Prostate gland (tissue), 2 donors: ENCODE data around the gene NOX5. TPM values are rescaled to one million over a fixed set of nuclear protein-coding genes. Genes with fewer than 3 reads are reported as not detected.

Experiments
- DNase-seq: peaks from one replicate; pipeline ENCODE4 v3.0.0-alpha.2; 2019; ENCODE audit warnings: low spot score
- H3K27ac ChIP-seq, 2 donors: fragments of 200-600 bp; sonication (generic); 2 replicates each; pipeline ENCODE4 v1.5.1; 2017 to 2019
- H3K27me3 ChIP-seq: fragments of 200-600 bp; sonication (generic); replicated peaks from 2 replicates; pipeline ENCODE4 v1.5.1; 2019; ENCODE audit not compliant: insufficient read depth
- H3K36me3 ChIP-seq, 2 donors: fragments of 200-600 bp; sonication (generic); 1 replicate in 1 of 2; 2 replicates in 1 of 2; pipeline versions ENCODE4 v1.5.1 to v1.8.1; 2017 to 2019
- H3K4me1 ChIP-seq: fragments of 200-600 bp; sonication (generic); replicated peaks from 2 replicates; pipeline ENCODE4 v1.5.1; 2019
- H3K4me3 ChIP-seq, 2 donors: fragments of 200-600 bp; sonication (generic); 2 replicates each; pipeline ENCODE4 v1.5.1; 2017 to 2019
- H3K9me3 ChIP-seq: fragments of 200-600 bp; sonication (generic); 2 replicates; pipeline ENCODE4 v1.5.1; 2017
- POLR2A ChIP-seq: fragments of 450-650 bp; IDR thresholded peaks from one replicate; pipeline ENCODE4 v1.6.1; 2016; ENCODE audit warnings: antibody characterized with exemption, mild to moderate bottlenecking
- POLR2AphosphoS5 ChIP-seq: sonication (generic); formaldehyde crosslinking; IDR thresholded peaks from one replicate; pipeline ENCODE4 v1.6.1; 2017; ENCODE audit warnings: antibody characterized with exemption
- WGBS: methylation state at CpG from one replicate; pipeline ENCODE4 v1.1.5; 2018; 5-methylcytosine and 5-hydroxymethylcytosine counted together
- intact Hi-C: fragments of 100-400 bp; cut with DNase I; formaldehyde crosslinking; loops from one replicate; pipeline ENCODE4 v1.14.2; 2022
- total RNA-seq, 2 donors: library from RNA; depleted of rRNA; stranded (reverse); fragments of >200 nt; gene quantifications; one replicate each; pipeline ENCODE4 v1.1.0, GENCODE V29; 2016
- TF ChIP-seq, protein P1 (sequence below), 4 experiments: fragments of 200-600 bp in 2 of 4; fragments of 450-650 bp in 2 of 4; sonication (generic) in 2 of 4; IDR thresholded peaks; 1 replicate in 3 of 4; 2 replicates in 1 of 4; pipeline ENCODE4 v1.5.1; 2016 to 2019; ENCODE audit warnings: antibody characterized with exemption in 4 of 4, mild to moderate bottlenecking in 2 of 4, moderate library complexity in 2 of 4

The NOX5 gene
- total RNA-seq, 2 donors from 2014 or later, result 0.05 to 5.8 TPM

DNA sequence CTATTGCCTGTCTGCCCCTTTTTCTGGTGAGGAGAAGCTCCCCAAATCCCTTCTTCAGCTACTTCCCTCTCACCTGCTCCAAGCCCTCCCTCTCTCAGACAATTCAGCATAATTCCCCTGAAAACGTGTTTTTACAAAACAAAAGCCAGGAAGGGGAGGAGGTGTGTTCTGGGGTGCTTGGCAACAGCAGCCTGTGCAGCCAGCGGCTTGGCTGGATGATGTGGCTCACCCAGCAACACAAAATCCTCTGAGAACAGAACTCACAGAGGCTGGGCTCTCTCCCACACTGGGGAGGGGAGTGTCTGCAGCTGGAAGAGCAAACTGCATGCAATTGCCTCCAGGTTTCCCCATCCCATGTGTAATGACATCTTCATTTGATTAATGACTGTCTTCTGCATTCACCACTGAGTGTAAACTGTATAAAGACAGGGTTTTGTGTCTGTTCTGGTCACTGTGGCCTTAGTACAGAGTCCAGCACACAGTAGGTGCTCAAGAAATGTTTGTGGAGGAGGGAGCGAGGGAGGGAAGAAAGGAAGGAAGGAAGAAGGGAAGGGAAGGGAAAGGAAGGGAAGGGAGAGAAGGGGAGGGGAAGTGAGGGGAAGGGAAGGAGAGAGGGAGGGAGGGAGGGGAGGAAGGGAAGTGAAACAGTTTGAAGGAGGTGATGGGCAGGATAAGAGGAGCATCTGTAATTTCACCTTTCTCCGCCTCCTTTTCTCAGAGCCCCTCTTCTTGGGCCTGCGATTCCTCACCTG, 75.9 kb downstream of the NOX5 start:
- DNase-seq, result no peak
- no peaks in the 10 kb centered on the region for H3K36me3 ChIP-seq
- no peak for TF ChIP-seq POLR2A
- TF ChIP-seq, protein P1, sequence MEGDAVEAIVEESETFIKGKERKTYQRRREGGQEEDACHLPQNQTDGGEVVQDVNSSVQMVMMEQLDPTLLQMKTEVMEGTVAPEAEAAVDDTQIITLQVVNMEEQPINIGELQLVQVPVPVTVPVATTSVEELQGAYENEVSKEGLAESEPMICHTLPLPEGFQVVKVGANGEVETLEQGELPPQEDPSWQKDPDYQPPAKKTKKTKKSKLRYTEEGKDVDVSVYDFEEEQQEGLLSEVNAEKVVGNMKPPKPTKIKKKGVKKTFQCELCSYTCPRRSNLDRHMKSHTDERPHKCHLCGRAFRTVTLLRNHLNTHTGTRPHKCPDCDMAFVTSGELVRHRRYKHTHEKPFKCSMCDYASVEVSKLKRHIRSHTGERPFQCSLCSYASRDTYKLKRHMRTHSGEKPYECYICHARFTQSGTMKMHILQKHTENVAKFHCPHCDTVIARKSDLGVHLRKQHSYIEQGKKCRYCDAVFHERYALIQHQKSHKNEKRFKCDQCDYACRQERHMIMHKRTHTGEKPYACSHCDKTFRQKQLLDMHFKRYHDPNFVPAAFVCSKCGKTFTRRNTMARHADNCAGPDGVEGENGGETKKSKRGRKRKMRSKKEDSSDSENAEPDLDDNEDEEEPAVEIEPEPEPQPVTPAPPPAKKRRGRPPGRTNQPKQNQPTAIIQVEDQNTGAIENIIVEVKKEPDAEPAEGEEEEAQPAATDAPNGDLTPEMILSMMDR (IDR thresholded peaks at IDR 0.05), result no peak
- no peak for TF ChIP-seq POLR2AphosphoS5
- no peaks in the 10 kb centered on the region for H3K27me3 ChIP-seq
- H3K9me3 ChIP-seq, result no peaks in the 10 kb centered on the region
- no peaks in the 10 kb centered on the region for H3K4me1 ChIP-seq
- WGBS, result 59% methylated on average over 5 of the region's 5 CpGs
- no peak overlapping the region for H3K27ac ChIP-seq
- no peak overlapping the region for H3K4me3 ChIP-seq
- intact Hi-C loops, result no loop called here

DNA sequence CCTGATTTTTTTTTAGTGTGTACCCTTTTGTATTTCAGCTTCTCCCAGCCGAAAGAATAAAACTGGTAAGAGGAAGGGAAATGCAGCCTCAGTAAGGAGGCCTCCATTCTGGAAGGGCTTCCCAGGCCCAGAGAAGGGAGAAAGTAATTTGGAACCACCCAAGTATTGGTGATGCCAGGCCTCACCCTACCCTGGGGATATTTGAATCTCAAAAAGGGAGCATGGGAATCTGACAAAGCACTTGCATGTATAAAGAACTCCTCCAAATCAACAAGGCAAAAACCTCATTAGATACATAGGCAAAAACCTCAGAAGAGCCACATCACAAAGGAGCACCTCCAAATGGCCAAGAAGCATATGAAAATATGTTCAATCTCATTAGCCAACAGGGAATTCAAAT, 77.2 kb downstream of the NOX5 start:
- Histone ChIP-seq H3K27ac (no peak overlapping the region), H3K36me3 (no peaks in the 10 kb centered on the region), H3K27me3 (no peaks in the 10 kb centered on the region), H3K9me3 (no peaks in the 10 kb centered on the region), H3K4me1 (no peaks in the 10 kb centered on the region), H3K4me3 (no peak overlapping the region)
- WGBS, result 95% methylated on average over 1 of the region's 1 CpG
- intact Hi-C loops, result no loop called here
- no peak for DNase-seq
- TF ChIP-seq POLR2A, result no peak
- no peak for TF ChIP-seq POLR2AphosphoS5
- TF ChIP-seq, protein P1 (IDR thresholded peaks at IDR 0.05), result no peak

DNA sequence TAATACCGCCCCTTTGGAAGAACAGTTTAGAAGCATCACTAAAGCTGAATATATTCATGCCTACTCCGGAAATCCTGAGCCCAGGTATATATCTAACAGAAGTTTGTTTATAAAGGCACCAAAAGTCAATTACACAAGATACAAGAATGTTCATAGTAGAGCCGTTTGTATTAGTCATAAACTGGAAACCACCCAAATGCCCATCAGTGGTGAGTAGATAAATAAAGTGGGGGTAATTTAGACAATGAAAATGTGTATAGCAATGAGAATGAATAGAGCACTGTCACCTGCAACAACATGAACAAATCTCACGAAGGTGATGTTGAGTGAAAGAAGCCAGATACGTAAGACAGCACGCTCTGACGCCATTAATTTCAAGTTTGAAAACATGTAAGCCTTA, 77.7 kb downstream of the NOX5 start:
- Histone ChIP-seq H3K36me3 (no peaks in the 10 kb centered on the region), H3K9me3 (no peaks in the 10 kb centered on the region), H3K4me1 (no peaks in the 10 kb centered on the region), H3K27me3 (no peaks in the 10 kb centered on the region), H3K4me3 (no peak overlapping the region), H3K27ac (no peak overlapping the region)
- TF ChIP-seq, protein P1 (IDR thresholded peaks at IDR 0.05), result no peak
- no peak for TF ChIP-seq POLR2A
- TF ChIP-seq POLR2AphosphoS5, result no peak
- whole genome bisulfite sequencing, result 59% methylated on average over 7 of the region's 7 CpGs
- intact Hi-C loops, result no loop called here
- DNase-seq, result no peak

DNA sequence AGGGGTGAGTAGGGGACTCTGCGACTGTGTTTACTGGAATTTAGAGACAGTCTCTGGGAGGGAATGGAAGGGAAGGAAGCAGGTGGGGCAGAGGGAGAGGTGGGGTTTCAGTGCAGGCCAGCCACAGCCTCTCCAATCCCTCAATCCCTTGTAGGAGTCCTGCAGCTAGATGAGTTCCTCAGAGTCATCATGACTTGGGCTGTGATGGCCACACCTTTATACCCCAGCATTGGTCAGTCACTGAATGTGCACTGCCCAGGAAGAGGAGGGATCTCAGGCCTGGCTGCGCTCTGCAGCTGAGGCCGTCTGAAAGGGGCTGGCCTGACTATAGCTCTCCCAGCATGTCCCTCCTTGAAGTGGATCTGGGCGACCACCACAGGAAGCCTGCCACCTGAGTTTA, 78.6 kb downstream of the NOX5 start:
- TF ChIP-seq POLR2A (no peak), POLR2AphosphoS5 (no peak)
- TF ChIP-seq, protein P1 (IDR thresholded peaks at IDR 0.05), result no peak
- H3K27me3 ChIP-seq, result no peaks in the 10 kb centered on the region
- no peak for DNase-seq

DNA sequence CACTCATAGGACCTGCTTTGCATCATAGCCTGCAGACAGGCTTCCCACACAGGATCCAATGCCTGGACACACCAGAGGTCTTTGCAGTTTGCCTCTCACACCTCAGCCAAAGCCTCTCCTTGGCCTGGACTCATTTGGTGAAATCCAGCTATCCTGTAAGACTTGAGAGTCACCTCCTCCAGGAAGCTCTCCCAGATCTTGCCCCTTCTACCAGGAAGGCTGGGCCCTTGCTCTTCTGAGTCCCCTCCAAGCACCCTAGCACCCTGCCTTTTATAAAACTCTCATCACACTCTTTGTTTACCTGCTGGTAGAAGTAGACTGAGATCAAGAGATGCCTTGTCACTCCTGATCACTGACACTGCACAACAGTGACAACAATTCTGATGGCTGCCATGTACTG, 79.1 kb downstream of the NOX5 start:
- TF ChIP-seq POLR2A (no peak), POLR2AphosphoS5 (no peak)
- TF ChIP-seq, protein P1 (IDR thresholded peaks at IDR 0.05), result no peak
- H3K36me3 ChIP-seq, result no peaks in the 10 kb centered on the region
- no peak overlapping the region for H3K27ac ChIP-seq
- no peaks in the 10 kb centered on the region for H3K4me1 ChIP-seq
- H3K27me3 ChIP-seq, result no peaks in the 10 kb centered on the region
- no peak overlapping the region for H3K4me3 ChIP-seq
- intact Hi-C loops, result no loop called here
- no peaks in the 10 kb centered on the region for H3K9me3 ChIP-seq
- DNase-seq, result no peak

More for the DNA sequence above, 78.6 kb downstream of the NOX5 start:
- Histone ChIP-seq H3K27ac (no peak overlapping the region), H3K36me3 (no peaks in the 10 kb centered on the region), H3K9me3 (no peaks in the 10 kb centered on the region), H3K4me1 (no peaks in the 10 kb centered on the region), H3K4me3 (no peak overlapping the region)
- 88% methylated on average over 4 of the region's 4 CpGs for WGBS
- intact Hi-C loops, result no loop called here
